Hepatocyte (in vitro differentiated cells): ENCODE results near the gene HFE.

Experiments
- CTCF ChIP-seq: fragments of 200-600 bp; sonication (generic); IDR thresholded peaks from 2 replicates; pipeline ENCODE4 v1.5.1; 2016; ENCODE audit warnings: antibody characterized with exemption, mild to moderate bottlenecking; ENCODE audit not compliant: poor library complexity
- EZH2 ChIP-seq: fragments of 200-600 bp; sonication (generic); IDR thresholded peaks from 2 replicates; pipeline ENCODE4 v1.6.1; 2016; ENCODE audit warnings: antibody characterized with exemption, mild to moderate bottlenecking, borderline replicate concordance
- EZH2phosphoT487 ChIP-seq: fragments of 200-600 bp; sonication (generic); IDR thresholded peaks from one replicate; pipeline ENCODE4 v1.6.1; 2018; ENCODE audit warnings: antibody characterized with exemption, mild to moderate bottlenecking, low read depth, moderate library complexity; ENCODE audit not compliant: unreplicated experiment, severe bottlenecking

GRCh38 chr6:26071135-26071534, 16.1 kb upstream of the HFE start:
- TF ChIP-seq CTCF (no peak), EZH2 (no peak), EZH2phosphoT487 (no peak)
